HepG2 (cell line): Measurements from ENCODE around the gene C11orf54. TPM values are rescaled to one million over a fixed set of nuclear protein-coding genes. Genes with fewer than 3 reads are reported as not detected.
A peak's percentile ranks its signal among the peaks of the same experiment; 100 is the strongest.

ENCODE experiments used
- ATAC-seq: fragments of 200-7000 bp; cut with Tn5 transposase; 3 replicates; pipeline ENCODE4 v1.9.1; 2020; ENCODE audit warnings: mild to moderate bottlenecking, moderate library complexity
- Bru-seq: library from RNA; stranded (reverse); fragments of 400-500 nt; gene quantifications from one replicate; lab custom pipeline; 2021; lab: Mats Ljungman, UMichigan
- BruChase-seq, 2 experiments: library from RNA; stranded (reverse); fragments of 400-500 nt; gene quantifications; one replicate each; lab custom pipeline; 2021; lab: Mats Ljungman, UMichigan
- BruUV-seq: library from RNA; stranded (reverse); fragments of 400-500 nt; replicated peaks from 2 replicates; lab custom pipeline; 2021; lab: Mats Ljungman, UMichigan
- CTCF ChIA-PET: fragments of 300-600 bp; formaldehyde crosslinking; extraction: SDS; loops from one replicate; lab custom pipeline; 2021; ENCODE audit warnings: low total read pairs, inconsistent platforms, low intra/inter-chr PET ratio; lab: Yijun Ruan, JAX
- POLR2A ChIA-PET: fragments of 350-600 bp; sonication (Branson Sonifier 250); formaldehyde crosslinking; loops from one replicate; lab custom pipeline; 2020; ENCODE audit warnings: antibody characterized with exemption, inconsistent platforms; lab: Yijun Ruan, JAX
- DNase-seq: peaks from one replicate; pipeline ENCODE4 v3.0.0-alpha.2; 2015; ENCODE audit warnings: low spot score
- FAIRE-seq: peaks from 3 replicates; lab custom pipeline; 2011; peaks lifted over from hg19 to GRCh38; lab: Jason Lieb, UNC
- H2AFZ ChIP-seq: one replicate; pipeline ENCODE4 v1.6.1; 2011; ENCODE audit warnings: low read length, inconsistent platforms
- H3K27ac ChIP-seq: fragments of 300-600 bp; 3 replicates; pipeline ENCODE4 v1.8.0; 2011; ENCODE audit warnings: mixed run types, mild to moderate bottlenecking, mixed read lengths, low read length, inconsistent platforms; ENCODE audit not compliant: insufficient read depth; ENCODE audit errors: extremely low read length
- H3K27me3 ChIP-seq, 2 experiments: fragments of 200-600 bp in 1 of 2; 2 replicates in 1 of 2; 3 replicates in 1 of 2; pipeline versions ENCODE4 v1.6.0 to v1.8.0; 2011; ENCODE audit warnings: low read length in 2 of 2, mild to moderate bottlenecking in 2 of 2, moderate library complexity in 2 of 2, inconsistent platforms in 1 of 2; ENCODE audit not compliant: insufficient read depth in 2 of 2, control insufficient read depth in 1 of 2
- H3K36me3 ChIP-seq, 2 experiments: fragments of 200-600 bp in 1 of 2; replicated peaks in 1 of 2; 2 replicates in 1 of 2; 3 replicates in 1 of 2; pipeline versions ENCODE4 v1.5.1 to v1.8.0; 2011; ENCODE audit warnings: low read length in 2 of 2, inconsistent platforms in 1 of 2; ENCODE audit not compliant: insufficient read depth in 2 of 2, control insufficient read depth in 1 of 2
- H3K4me1 ChIP-seq: 2 replicates; pipeline ENCODE4 v1.5.1; 2012; ENCODE audit warnings: low read length, inconsistent platforms; ENCODE audit not compliant: insufficient read depth
- H3K4me2 ChIP-seq: 2 replicates; pipeline ENCODE4 v1.6.0; 2011; ENCODE audit warnings: low read depth, low read length, inconsistent platforms
- H3K4me3 ChIP-seq, 3 experiments: fragments of 200-600 bp in 1 of 3; sonication (generic), shearing (Covaris generic) in 1 of 3; replicated peaks in 1 of 3; 2 replicates each; pipeline ENCODE4 v1.5.1; 2011 to 2016; ENCODE audit warnings: low read length in 3 of 3, inconsistent platforms in 2 of 3, low read depth in 2 of 3, mild to moderate bottlenecking in 2 of 3, control low read depth in 1 of 3, mixed read lengths in 1 of 3; ENCODE audit not compliant: insufficient read depth in 1 of 3
- H3K79me2 ChIP-seq: one replicate; pipeline ENCODE4 v1.6.1; 2011; ENCODE audit warnings: low read length, inconsistent platforms; ENCODE audit not compliant: insufficient read depth
- H3K9ac ChIP-seq: 2 replicates; pipeline ENCODE4 v1.6.0; 2011; ENCODE audit warnings: mild to moderate bottlenecking, low read depth, low read length, inconsistent platforms; ENCODE audit not compliant: insufficient read depth
- H3K9me3 ChIP-seq: 2 replicates; pipeline ENCODE4 v1.5.1; 2012; ENCODE audit warnings: mild to moderate bottlenecking, low read length
- H4K20me1 ChIP-seq: 2 replicates; pipeline ENCODE4 v1.6.0; 2011; ENCODE audit warnings: inconsistent platforms, mild to moderate bottlenecking, low read length, moderate library complexity; ENCODE audit not compliant: insufficient read depth
- FLYWCH1 ChIP-seq: sonication (generic); formaldehyde crosslinking; IDR thresholded peaks from 2 replicates; pipeline ENCODE4 v1.8.1; 2023; ENCODE audit warnings: mild to moderate bottlenecking, missing genetic modification reagents
- HNRNPL ChIP-seq: fragments of 200-400 bp; formaldehyde crosslinking; IDR thresholded peaks from 2 replicates; pipeline ENCODE4 v1.6.1; 2017; ENCODE audit warnings: mild to moderate bottlenecking, low read depth, low read length
- HOXA5 ChIP-seq: sonication (generic); formaldehyde crosslinking; IDR thresholded peaks from 2 replicates; pipeline ENCODE4 v1.4.0; 2020; ENCODE audit warnings: missing genetic modification reagents
- JUN ChIP-seq: sonication (generic); formaldehyde crosslinking; IDR thresholded peaks from 2 replicates; pipeline ENCODE4 v1.4.0; 2020; ENCODE audit warnings: mild to moderate bottlenecking, missing genetic modification reagents
- NBN ChIP-seq: fragments of 450-650 bp; conservative IDR thresholded peaks from 2 replicates; pipeline ENCODE4 v1.6.1; 2017
- NR2C2 ChIP-seq: sonication (generic); formaldehyde crosslinking; IDR thresholded peaks from 2 replicates; pipeline ENCODE4 v1.4.0; 2020; ENCODE audit warnings: missing genetic modification reagents, mild to moderate bottlenecking, moderate library complexity, borderline replicate concordance
- SIX4 ChIP-seq: sonication (generic); formaldehyde crosslinking; IDR thresholded peaks from 2 replicates; pipeline ENCODE4 v1.4.0; 2020; ENCODE audit warnings: missing genetic modification reagents
- ZFP1 ChIP-seq: IDR thresholded peaks from 2 replicates; pipeline ENCODE4 v1.6.1; 2016
- ZNF263 ChIP-seq: sonication (generic); formaldehyde crosslinking; IDR thresholded peaks from 2 replicates; pipeline ENCODE4 v1.4.0; 2020; ENCODE audit warnings: missing genetic modification reagents
- ZNF337 ChIP-seq: sonication (generic); formaldehyde crosslinking; IDR thresholded peaks from 2 replicates; pipeline ENCODE4 v1.5.1; 2020; ENCODE audit warnings: missing genetic modification reagents, low read depth, mild to moderate bottlenecking, borderline replicate concordance
- WGBS: methylation state at CpG from one replicate; pipeline ENCODE4 v1.1.6; 2017; ENCODE audit warnings: low lambda C conversion rate; 5-methylcytosine and 5-hydroxymethylcytosine counted together
- in situ Hi-C: cut with HindIII; loops from 2 replicates; pipeline ENCODE4 v1.10.0; 2017; ENCODE audit warnings: low pct_unique_long_range_greater_than_20kb; ENCODE audit not compliant: extremely low pct_ligation_motif_present
- intact Hi-C: fragments of 100-400 bp; cut with micrococcal nuclease; formaldehyde crosslinking; loops from one replicate; pipeline ENCODE4 v1.10.0; 2022; ENCODE audit not compliant: unreplicated experiment
- long read RNA-seq, 2 experiments: library from RNA in 1 of 2; library from polyadenylated mRNA in 1 of 2; stranded (forward) in 1 of 2; unstranded in 1 of 2; transcript quantifications; one replicate each; pipeline ENCODE4 v2.0.0, GENCODE V29; 2019 to 2022
- polyA minus RNA-seq, 3 experiments: library from RNA; depleted of rRNA, polyadenylated mRNA; stranded (reverse); fragments of >200 nt; gene quantifications; 2 replicates each; pipeline ENCODE4 v1.2.3, GENCODE V29; 2011; ENCODE audit warnings: low replicate concordance in 1 of 3
- polyA plus RNA-seq, 8 experiments: library from polyadenylated mRNA; depleted of rRNA in 3 of 8; stranded (reverse) in 7 of 8; unstranded in 1 of 8; fragments of >200 nt; fragmentation: Illumina TruSeq in 4 of 8; extraction: Trizol in 4 of 8; gene quantifications; 2 replicates each; pipeline versions ENCODE4 v1.2.1 to v1.2.3, GENCODE V29; 2011 to 2016; ENCODE audit warnings: low read depth in 4 of 8, missing spikeins in 1 of 8, mixed read lengths in 1 of 8; ENCODE audit not compliant: insufficient read depth in 1 of 8
- total RNA-seq, 5 experiments: library from RNA; depleted of rRNA; stranded (reverse); fragments of >200 nt; fragmentation: Illumina TruSeq; extraction: Trizol; gene quantifications; 2 replicates each; pipeline ENCODE4 v1.2.3, GENCODE V29; 2016; ENCODE audit warnings: low read depth in 1 of 5
- TF ChIP-seq, protein P1 (sequence below): sonication (generic); formaldehyde crosslinking; IDR thresholded peaks from 2 replicates; pipeline ENCODE4 v1.4.0; 2020; ENCODE audit warnings: mild to moderate bottlenecking, missing genetic modification reagents
- TF ChIP-seq, protein P2 (sequence below): sonication (generic); formaldehyde crosslinking; IDR thresholded peaks from 2 replicates; pipeline ENCODE4 v1.8.0; 2022; ENCODE audit warnings: missing genetic modification reagents, low read depth, mild to moderate bottlenecking, borderline replicate concordance
- TF ChIP-seq, protein P3 (sequence below): sonication (generic); formaldehyde crosslinking; IDR thresholded peaks from 2 replicates; pipeline ENCODE4 v1.5.0; 2020; ENCODE audit warnings: mild to moderate bottlenecking, missing genetic modification reagents

The C11orf54 gene
- total RNA-seq (2016; rRNA removed; fragmentation: Illumina TruSeq; extraction: Trizol) (50.1 and 68.3 TPM in 2 replicates), polyA plus RNA-seq (2011; rRNA removed) (36.1 and 42.7 TPM in 2 replicates), polyA minus RNA-seq (2011; rRNA and poly(A)+ RNA removed; ENCODE audit: low replicate concordance) (12.3 and 13.3 TPM in 2 replicates), Bru-seq, nascent RNA (percentile 93 among the genes with signal in this experiment), BruChase-seq, experiment 1, labeled RNA remaining after a 6-hour chase (percentile 97 among the genes with signal in this experiment), BruChase-seq, experiment 2, labeled RNA remaining after a 2-hour chase (percentile 95 among the genes with signal in this experiment)
- total RNA-seq (2016; cell fraction: cytosol; rRNA removed; fragmentation: Illumina TruSeq; extraction: Trizol; ENCODE audit: low read depth) = 25.7 and 26.9 TPM in 2 replicates
- 51.7 and 81.8 TPM in 2 replicates for total RNA-seq (2016; cell fraction: insoluble cytoplasmic fraction; rRNA removed; fragmentation: Illumina TruSeq; extraction: Trizol)
- total RNA-seq (2016; cell fraction: membrane; rRNA removed; fragmentation: Illumina TruSeq; extraction: Trizol) = 18.4 and 20.7 TPM in 2 replicates
- 25.8 and 27.7 TPM in 2 replicates for total RNA-seq (2016; cell fraction: nucleus; rRNA removed; fragmentation: Illumina TruSeq; extraction: Trizol)
- polyA plus RNA-seq (2011; cell fraction: cytosol; rRNA removed) = 17.5 and 31.2 TPM in 2 replicates
- polyA plus RNA-seq (2011; cell fraction: nucleus; rRNA removed) = 16.4 and 20.9 TPM in 2 replicates
- 50.3 and 62.2 TPM in 2 replicates for polyA plus RNA-seq (2012)
- polyA plus RNA-seq (2016; cell fraction: cytosol; fragmentation: Illumina TruSeq; extraction: Trizol; ENCODE audit: low read depth) = 4.0 TPM in 2 replicates
- polyA plus RNA-seq (2016; cell fraction: insoluble cytoplasmic fraction; fragmentation: Illumina TruSeq; extraction: Trizol; ENCODE audit: low read depth) = 54.3 and 55.1 TPM in 2 replicates
- polyA plus RNA-seq (2016; cell fraction: membrane; fragmentation: Illumina TruSeq; extraction: Trizol; ENCODE audit: low read depth) = 7.4 and 7.6 TPM in 2 replicates
- polyA plus RNA-seq (2016; cell fraction: nucleus; fragmentation: Illumina TruSeq; extraction: Trizol; ENCODE audit: insufficient read depth, low read depth) = 29.7 and 38.5 TPM in 2 replicates
- polyA minus RNA-seq (2011; cell fraction: cytosol; rRNA and poly(A)+ RNA removed) = 33.1 and 37.5 TPM in 2 replicates
- 40.4 and 47.0 TPM in 2 replicates for polyA minus RNA-seq (2011; cell fraction: nucleus; rRNA and poly(A)+ RNA removed)
- long read RNA-seq, experiment 1, full-length matches to known transcripts = 52 of 67 reads
- long read RNA-seq, experiment 1, partial matches to known transcripts = 9 of 67 reads
- long read RNA-seq, experiment 1, other reads (novel, unspliced or antisense) = 6 of 67 reads
- long read RNA-seq, experiment 2, partial matches to known transcripts = 9 of 19 reads
- long read RNA-seq, experiment 2, other reads (novel, unspliced or antisense) = 6 of 19 reads

GRCh38 chr11:93741094-93741881 lies at the start of gene C11orf54, which contains the start of gene TAF1D:
Gene C11orf54, plus strand, starts transcription at chr11:93741672. Its CDS starts 5,722 bp downstream, at chr11:93747394.
Gene TAF1D, minus strand, starts transcription at chr11:93741495. Its CDS starts 2,191 bp downstream, at chr11:93739304.
- CTCF ChIA-PET = no interaction called here
- 1% methylated on average over 31 of the region's 65 CpGs for WGBS
- ATAC-seq = peak; percentile 82
- POLR2A ChIA-PET = interaction anchor here (0.7 to 5.4 kb wide), 38 partner anchors 10 to 771 kb away, joined by 3 to 114 read pairs (median 4); partner anchors contain the start of genes ANKRD49, C11orf97, CEP295 and MED17
- peak within 1 kb of the TSS; percentile 79 to 90 (median 85) for H3K4me3 ChIP-seq
- peaks cover 7 to 29% of the 10 kb centered on the region in 2 experiments; a peak in 3 of 5 replicates for H3K36me3 ChIP-seq
- H3K27me3 ChIP-seq = peaks cover 0 to 2% of the 10 kb centered on the region in 2 experiments; a peak in 2 of 5 replicates
- BruUV-seq = no TSS peak
- peaks cover 57% of the 10 kb centered on the region for H3K4me1 ChIP-seq
- peak within 1 kb of the TSS; percentile 100 for H3K27ac ChIP-seq
- no peaks in the 10 kb centered on the region for H3K9me3 ChIP-seq
- H3K9ac ChIP-seq = peak within 1 kb of the TSS; percentile 100
- intact Hi-C loops = no loop called here
- H2AFZ ChIP-seq = no peak within 1 kb of the TSS
- H3K79me2 ChIP-seq = peaks cover 85% of the 10 kb centered on the region
- H3K4me2 ChIP-seq = peak within 1 kb of the TSS; percentile 93
- peak; percentile 96 for DNase-seq
- H4K20me1 ChIP-seq = peaks cover 38% of the 10 kb centered on the region
- in situ Hi-C loops = loop anchor here (5.0 kb wide), 1 partner anchor 41 kb away; the partner anchor contains the start of gene MED17
- FAIRE-seq = peak; percentile 61
- TF ChIP-seq JUN (CRISPR knock-in tag) (peak; percentile 52; the same call in 1 of the 2 replicates), SIX4 (no peak), ZNF337 (CRISPR knock-in tag) (no peak), NR2C2 (peak; percentile 69), ZFP1 (CRISPR knock-in tag) (peak; percentile 80; the same call in 1 of the 2 replicates), FLYWCH1 (CRISPR knock-in tag) (no peak), ZNF263 (CRISPR knock-in tag) (peak; percentile 22; the same call in 1 of the 2 replicates), HNRNPL (peak; percentile 76; the same call in 1 of the 2 replicates), NBN (no peak), HOXA5 (CRISPR knock-in tag) (peak; percentile 70; the same call in 1 of the 2 replicates)
- TF ChIP-seq, protein P1, sequence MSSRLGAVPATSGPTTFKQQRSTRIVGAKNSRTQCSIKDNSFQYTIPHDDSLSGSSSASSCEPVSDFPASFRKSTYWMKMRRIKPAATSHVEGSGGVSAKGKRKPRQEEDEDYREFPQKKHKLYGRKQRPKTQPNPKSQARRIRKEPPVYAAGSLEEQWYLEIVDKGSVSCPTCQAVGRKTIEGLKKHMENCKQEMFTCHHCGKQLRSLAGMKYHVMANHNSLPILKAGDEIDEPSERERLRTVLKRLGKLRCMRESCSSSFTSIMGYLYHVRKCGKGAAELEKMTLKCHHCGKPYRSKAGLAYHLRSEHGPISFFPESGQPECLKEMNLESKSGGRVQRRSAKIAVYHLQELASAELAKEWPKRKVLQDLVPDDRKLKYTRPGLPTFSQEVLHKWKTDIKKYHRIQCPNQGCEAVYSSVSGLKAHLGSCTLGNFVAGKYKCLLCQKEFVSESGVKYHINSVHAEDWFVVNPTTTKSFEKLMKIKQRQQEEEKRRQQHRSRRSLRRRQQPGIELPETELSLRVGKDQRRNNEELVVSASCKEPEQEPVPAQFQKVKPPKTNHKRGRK (CRISPR knock-in tag) = no peak
- TF ChIP-seq, protein P2, sequence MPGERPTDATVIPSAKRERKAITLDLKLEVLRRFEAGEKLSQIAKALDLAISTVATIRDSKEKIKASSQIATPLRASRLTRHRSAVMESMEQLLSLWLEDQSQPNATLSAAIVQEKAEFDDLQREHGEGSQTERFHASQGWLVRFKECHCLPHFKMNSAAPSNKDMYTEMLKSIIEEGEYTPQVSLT (CRISPR knock-in tag) = peak; percentile 83; the same call in 1 of the 2 replicates
- TF ChIP-seq, protein P3, sequence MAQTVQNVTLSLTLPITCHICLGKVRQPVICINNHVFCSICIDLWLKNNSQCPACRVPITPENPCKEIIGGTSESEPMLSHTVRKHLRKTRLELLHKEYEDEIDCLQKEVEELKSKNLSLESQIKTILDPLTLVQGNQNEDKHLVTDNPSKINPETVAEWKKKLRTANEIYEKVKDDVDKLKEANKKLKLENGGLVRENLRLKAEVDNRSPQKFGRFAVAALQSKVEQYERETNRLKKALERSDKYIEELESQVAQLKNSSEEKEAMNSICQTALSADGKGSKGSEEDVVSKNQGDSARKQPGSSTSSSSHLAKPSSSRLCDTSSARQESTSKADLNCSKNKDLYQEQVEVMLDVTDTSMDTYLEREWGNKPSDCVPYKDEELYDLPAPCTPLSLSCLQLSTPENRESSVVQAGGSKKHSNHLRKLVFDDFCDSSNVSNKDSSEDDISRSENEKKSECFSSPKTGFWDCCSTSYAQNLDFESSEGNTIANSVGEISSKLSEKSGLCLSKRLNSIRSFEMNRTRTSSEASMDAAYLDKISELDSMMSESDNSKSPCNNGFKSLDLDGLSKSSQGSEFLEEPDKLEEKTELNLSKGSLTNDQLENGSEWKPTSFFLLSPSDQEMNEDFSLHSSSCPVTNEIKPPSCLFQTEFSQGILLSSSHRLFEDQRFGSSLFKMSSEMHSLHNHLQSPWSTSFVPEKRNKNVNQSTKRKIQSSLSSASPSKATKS (CRISPR knock-in tag) = no peak
